Measurements from ENCODE around the gene DIPK1A. TPM values are rescaled to one million over a fixed set of nuclear protein-coding genes. Genes with fewer than 3 reads are reported as not detected.

Gene DIPK1A
- total RNA-seq, 2 donors from 2014 or later = 14.3 to 14.4 TPM

- intact Hi-C loops (cut with DNase I) = loop anchor here (5.0 kb wide), 1 partner anchor 60 kb away; no protein-coding TSS in a partner anchor
- Histone ChIP-seq H3K27me3 (no peaks in the 10 kb centered on the region), H3K9me3 (no peaks in the 10 kb centered on the region), H3K27ac (no peak overlapping the region), H3K4me3 (no peak overlapping the region), H3K4me1 (no peaks in the 10 kb centered on the region), H3K36me3 (no peaks in the 10 kb centered on the region), H3K9ac (ENCODE audit: low read depth in 2 of 2, low read length in 2 of 2) (no peak overlapping the region)
- TF ChIP-seq CTCF (IDR thresholded peaks at IDR 0.05) = no peak
- no peak for DNase-seq
These were observed 41.5 kb upstream of the DIPK1A start for GRCh38 chr1:93002781-93003180.

GRCh38 chr1:93001893-93002292 is 40.6 kb upstream of the DIPK1A start:
- H3K27ac ChIP-seq = no peak overlapping the region

GRCh38 chr1:93000751-93001175 is 39.5 kb upstream of the DIPK1A start:
- H3K4me1 ChIP-seq = no peaks in the 10 kb centered on the region
- H3K9ac ChIP-seq (ENCODE audit: low read depth in 2 of 2, low read length in 2 of 2) = no peak overlapping the region
- H3K36me3 ChIP-seq = no peaks in the 10 kb centered on the region
- no peak overlapping the region for H3K27ac ChIP-seq
- H3K9me3 ChIP-seq = no peaks in the 10 kb centered on the region
- H3K27me3 ChIP-seq = no peaks in the 10 kb centered on the region
- H3K4me3 ChIP-seq = no peak overlapping the region
- no peak for DNase-seq
- TF ChIP-seq CTCF (IDR thresholded peaks at IDR 0.05) = no peak
- intact Hi-C loops (cut with DNase I) = loop anchor here (5.0 kb wide), 1 partner anchor 62 kb away; no protein-coding TSS in a partner anchor

More at GRCh38 chr1:93001893-93002292, 40.6 kb upstream of the DIPK1A start:
- DNase-seq = no peak
- no peak for TF ChIP-seq CTCF (IDR thresholded peaks at IDR 0.05)
- Histone ChIP-seq H3K27me3 (no peaks in the 10 kb centered on the region), H3K4me1 (no peaks in the 10 kb centered on the region), H3K9ac (ENCODE audit: low read depth in 2 of 2, low read length in 2 of 2) (no peak overlapping the region), H3K4me3 (no peak overlapping the region), H3K9me3 (no peaks in the 10 kb centered on the region), H3K36me3 (no peaks in the 10 kb centered on the region)
- intact Hi-C loops (cut with DNase I) = loop anchor here (5.0 kb wide), 1 partner anchor 60 kb away; no protein-coding TSS in a partner anchor

DNA sequence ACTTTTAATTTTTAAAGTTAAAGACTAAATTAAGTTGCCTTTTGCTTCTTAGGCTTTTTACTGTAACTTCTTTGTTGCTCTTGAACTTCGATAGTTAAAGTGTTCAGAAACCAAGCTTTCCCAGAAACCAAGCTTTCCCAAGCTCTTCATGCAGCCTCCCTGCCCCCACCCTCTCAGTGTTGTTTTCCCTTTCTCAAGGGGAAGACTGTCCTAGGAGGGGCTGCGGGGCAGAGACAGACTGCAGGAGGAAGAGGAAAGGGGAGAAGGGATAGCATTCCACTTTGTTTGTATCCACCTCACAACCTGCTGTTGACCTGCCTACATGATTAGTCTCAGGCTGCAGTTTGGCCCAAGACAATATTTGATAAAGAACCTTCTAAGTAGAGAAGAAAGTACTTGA is 39.0 kb upstream of the DIPK1A start:
- Histone ChIP-seq H3K27ac (no peak overlapping the region), H3K9me3 (no peaks in the 10 kb centered on the region), H3K4me3 (no peak overlapping the region), H3K9ac (ENCODE audit: low read depth in 2 of 2, low read length in 2 of 2) (no peak overlapping the region), H3K4me1 (no peaks in the 10 kb centered on the region), H3K36me3 (no peaks in the 10 kb centered on the region), H3K27me3 (no peaks in the 10 kb centered on the region)
- DNase-seq = no peak
- TF ChIP-seq CTCF (IDR thresholded peaks at IDR 0.05) = no peak
- intact Hi-C loops (cut with DNase I) = loop anchor here (5.0 kb wide), 1 partner anchor 62 kb away; no protein-coding TSS in a partner anchor

GRCh38 chr1:92998821-92999220 is 37.6 kb upstream of the DIPK1A start:
- Histone ChIP-seq H3K9ac (ENCODE audit: low read depth in 2 of 2, low read length in 2 of 2) (no peak overlapping the region), H3K4me1 (no peaks in the 10 kb centered on the region), H3K9me3 (no peaks in the 10 kb centered on the region), H3K27me3 (no peaks in the 10 kb centered on the region), H3K27ac (no peak overlapping the region), H3K4me3 (no peak overlapping the region), H3K36me3 (no peaks in the 10 kb centered on the region)
- no peak for TF ChIP-seq CTCF (IDR thresholded peaks at IDR 0.05)
- DNase-seq = no peak
- intact Hi-C loops (cut with DNase I) = no loop called here

Measured in colonic mucosa (tissue), 4 donors.